Measurements from ENCODE around the gene GPR68.
"Not testable (repeated sequence)": the region's sequence is repeated elsewhere in the genome, so short reads cannot be mapped to it uniquely, and the experiment has no call there.

GPR68 gene

DNA sequence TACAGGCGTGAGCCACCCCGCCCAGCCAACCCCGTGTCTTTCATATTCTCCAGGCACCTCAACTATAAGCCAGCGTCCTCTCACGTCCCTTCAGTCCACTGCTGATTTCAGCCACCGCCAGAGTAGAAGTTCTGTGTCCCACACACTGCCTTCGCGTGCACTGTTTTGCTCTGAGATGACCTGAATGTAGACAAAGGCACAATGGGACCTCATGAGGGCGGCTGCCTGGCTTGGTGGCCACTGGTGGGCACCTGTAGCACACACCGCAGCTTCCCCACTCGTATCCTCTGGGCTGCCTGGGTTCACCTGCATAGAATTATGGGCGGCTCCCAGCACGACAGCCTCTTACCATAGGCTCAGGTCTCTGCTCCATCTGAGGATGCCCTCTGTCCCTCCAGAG, 57.2 kb downstream of the GPR68 start:
- no peak for DNase-seq

GRCh38 chr14:91186515-91187066, 57.9 kb downstream of the GPR68 start:
- no peak for DNase-seq

GRCh38 chr14:91185721-91186120, 58.8 kb downstream of the GPR68 start:
- no peak for DNase-seq

GRCh38 chr14:91184559-91184958, 59.9 kb downstream of the GPR68 start:
- DNase-seq = no peak

- not testable (repeated sequence) for DNase-seq
Measured at GRCh38 chr14:91182753-91183152, 61.8 kb downstream of the GPR68 start.
